GM18867 (cell line): ENCODE measurements around the gene ARL14.
"Not testable (repeated sequence)": the region's sequence is repeated elsewhere in the genome, so short reads cannot be mapped to it uniquely, and the experiment has no call there.

Experiments used
- ATAC-seq: cut with Tn5 transposase; IDR thresholded peaks from one replicate; pipeline ENCODE4 v1.9.1; 2021; ENCODE audit warnings: mild to moderate bottlenecking, moderate library complexity; ENCODE audit not compliant: unreplicated experiment

The ARL14 gene

GRCh38 chr3:160675566-160676124 is 1.3 kb upstream of the ARL14 start:
- ATAC-seq = no peak

GRCh38 chr3:160677459-160677881 is 510 bp downstream of the ARL14 start:
- ATAC-seq = no peak

GRCh38 chr3:160678292-160678842 is 1.4 kb downstream of the ARL14 start:
- no peak for ATAC-seq

DNA sequence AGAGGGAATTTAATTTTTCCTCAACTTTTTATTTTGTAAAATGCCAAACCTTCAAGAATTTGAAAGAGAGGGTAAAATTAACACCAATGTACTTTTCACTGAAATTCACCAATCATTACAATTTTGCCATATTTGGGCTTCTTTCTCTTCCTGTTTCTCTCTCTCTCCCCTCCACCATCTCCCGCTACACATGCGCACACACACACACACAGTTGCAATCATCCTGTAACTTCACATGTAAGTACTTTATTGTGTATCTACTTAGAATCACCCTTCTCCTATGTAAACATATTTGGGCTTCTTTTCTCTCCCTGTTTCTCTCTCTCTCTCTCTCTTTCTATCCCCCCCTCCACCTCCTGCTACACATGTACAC is 7.4 kb downstream of the ARL14 start:
- no peak for ATAC-seq

- no peak for ATAC-seq
These were observed 8.3 kb downstream of the ARL14 start for GRCh38 chr3:160685144-160685766.

GRCh38 chr3:160686955-160687535 is 10.1 kb downstream of the ARL14 start:
- peak; percentile 62 for ATAC-seq

- ATAC-seq = no peak
These were observed 14.2 kb downstream of the ARL14 start for GRCh38 chr3:160691151-160691550.

DNA sequence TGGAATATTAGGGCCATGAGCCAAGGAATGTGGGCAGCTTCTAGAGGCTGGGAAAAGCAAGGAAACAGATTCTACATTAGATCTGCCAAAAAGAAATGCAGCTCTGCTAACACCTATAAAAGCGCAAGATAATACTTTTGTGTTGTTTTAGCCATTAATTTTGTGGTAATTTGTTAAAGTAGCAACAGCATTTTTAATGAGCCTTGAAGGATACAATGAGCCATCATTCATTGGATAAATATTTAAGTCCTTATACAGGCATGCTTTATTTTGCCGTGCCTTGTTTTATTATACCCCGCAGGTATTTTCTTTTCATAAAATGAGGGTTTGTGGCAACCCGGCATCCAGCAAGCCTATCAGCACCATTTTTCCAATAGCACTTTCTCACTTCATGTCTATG is 15.0 kb downstream of the ARL14 start:
- ATAC-seq = no peak

- ATAC-seq = no peak
These were observed 16.2 kb downstream of the ARL14 start for GRCh38 chr3:160693191-160693590.

GRCh38 chr3:160694345-160694744 is 17.4 kb downstream of the ARL14 start:
- ATAC-seq = no peak

GRCh38 chr3:160695003-160695402 is 18.0 kb downstream of the ARL14 start:
- no peak for ATAC-seq

DNA sequence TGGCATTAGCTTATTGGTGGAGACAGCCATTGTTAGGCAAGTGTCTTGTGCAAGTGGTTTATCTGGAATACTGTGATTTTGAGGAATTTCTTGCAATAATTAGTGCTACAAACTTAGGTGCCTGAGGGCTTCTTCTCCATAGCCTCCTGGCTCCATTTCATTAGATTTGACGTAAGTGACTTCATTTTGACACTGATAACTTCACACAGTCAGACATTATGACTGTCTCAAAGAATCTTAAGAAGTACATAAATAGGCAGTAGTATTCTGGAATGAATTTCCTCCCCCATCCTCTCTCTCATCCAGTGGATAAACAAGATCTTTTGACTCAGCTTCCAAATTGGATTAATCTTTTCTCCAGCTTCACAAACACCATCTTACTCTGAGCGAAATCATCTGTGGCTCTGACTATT is 19.0 kb downstream of the ARL14 start:
- no peak for ATAC-seq

- peak; percentile 93 for ATAC-seq
These were observed 20.8 kb downstream of the ARL14 start for GRCh38 chr3:160697637-160698380.

- no peak for ATAC-seq
These were observed 21.7 kb downstream of the ARL14 start for GRCh38 chr3:160698599-160699195.

DNA sequence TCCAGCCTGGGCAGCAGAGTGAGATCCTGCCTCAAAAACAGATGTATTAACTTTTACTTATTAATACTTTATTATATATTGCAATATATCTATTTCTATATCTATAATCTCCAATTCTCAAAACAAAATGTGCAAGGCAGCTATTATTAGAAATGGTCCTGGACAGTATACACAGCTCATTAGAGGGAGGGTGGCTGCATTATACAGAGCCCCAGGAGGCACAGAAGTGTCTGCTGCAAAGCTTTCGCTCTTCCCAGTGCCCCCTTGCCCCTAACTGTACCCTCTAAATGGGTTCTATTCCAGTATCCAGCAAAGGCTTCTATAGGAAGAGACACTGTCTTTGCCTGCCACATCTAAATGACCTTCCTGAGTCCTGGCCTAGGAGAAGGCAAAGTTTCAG is 24.5 kb downstream of the ARL14 start:
- ATAC-seq = no peak

DNA sequence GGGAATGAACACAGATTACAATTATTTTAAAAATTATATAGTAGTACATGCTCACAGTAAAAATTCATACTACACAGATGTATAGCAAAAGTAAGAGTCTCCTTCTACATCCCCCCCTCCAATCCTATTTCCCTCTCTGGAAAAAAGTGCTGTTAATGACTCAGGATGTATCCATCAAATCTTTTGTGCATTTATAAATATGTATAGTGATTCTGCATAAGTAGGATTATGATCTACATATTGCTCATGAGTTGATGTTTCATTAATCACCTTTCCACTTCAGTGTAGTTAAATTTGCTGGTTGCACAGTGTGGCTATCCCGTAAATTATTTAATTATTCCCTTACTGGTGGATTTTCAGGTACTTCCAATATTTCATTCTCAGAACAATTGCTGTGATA is 25.3 kb downstream of the ARL14 start:
- ATAC-seq = no peak

GRCh38 chr3:160703974-160704373 is 27.0 kb downstream of the ARL14 start:
- ATAC-seq = no peak

- ATAC-seq = peak; percentile 80
These were observed 30.3 kb downstream of the ARL14 start for GRCh38 chr3:160707187-160707794.

DNA sequence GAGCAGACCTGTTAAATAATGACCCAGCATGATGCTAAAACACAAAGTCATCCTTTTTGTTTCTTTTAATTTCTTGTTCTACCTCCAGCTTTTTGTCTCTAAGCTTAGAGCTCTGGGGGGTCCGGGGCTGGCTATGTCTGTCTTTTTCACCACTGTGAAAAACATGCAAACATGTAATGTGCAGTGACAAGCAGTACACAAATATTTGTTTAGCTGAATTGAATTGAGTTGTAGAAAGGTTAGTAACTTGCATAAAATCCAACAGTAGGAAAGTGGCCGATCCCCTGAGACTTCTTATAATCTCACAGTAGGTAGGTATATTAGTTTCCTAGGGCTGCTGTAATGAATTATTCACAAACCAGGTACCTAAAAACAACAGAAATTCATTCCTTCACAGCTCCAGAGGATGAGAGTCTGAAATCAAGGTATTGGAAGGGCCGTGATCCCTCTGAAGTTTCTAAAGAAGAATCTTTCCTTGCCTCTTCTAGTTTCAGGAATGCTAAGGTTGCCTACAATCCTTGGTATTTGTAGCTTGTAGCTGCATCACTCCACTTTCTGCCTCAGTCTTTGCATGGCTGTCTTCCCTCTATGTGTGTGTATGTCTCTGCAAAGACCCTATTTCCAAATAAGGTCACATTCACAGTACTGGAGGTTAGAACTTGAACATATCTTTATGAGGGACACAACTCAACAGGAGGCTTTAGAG is 32.7 kb downstream of the ARL14 start:
- ATAC-seq = no peak

DNA sequence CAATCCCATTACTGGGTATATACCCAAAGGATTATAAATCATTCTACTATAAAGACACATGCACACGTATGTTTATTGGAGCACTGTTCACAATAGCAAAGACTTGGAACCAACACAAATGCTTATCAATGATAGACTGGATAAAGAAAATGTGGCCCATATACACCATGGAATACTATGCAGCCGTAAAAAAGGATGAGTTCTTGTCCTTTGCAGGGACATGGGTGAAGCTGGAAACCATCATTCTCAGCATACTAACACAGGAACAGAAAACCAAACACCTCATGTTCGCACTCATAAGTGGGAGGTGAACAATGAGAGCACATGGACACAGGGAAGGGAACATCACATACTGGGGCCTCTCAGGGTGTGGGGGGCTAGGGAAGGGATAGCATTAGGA is 36.2 kb downstream of the ARL14 start:
- ATAC-seq = not testable (repeated sequence)
